HEK293 (cell line): Measurements from ENCODE around the gene S100A13.

Experiments used
- CTCF ChIA-PET: fragments of 350-600 bp; formaldehyde crosslinking; extraction: SDS; loops from one replicate; lab custom pipeline; 2021; ENCODE audit warnings: antibody characterized with exemption; lab: Yijun Ruan, JAX
- POLR2A ChIA-PET: fragments of 300-600 bp; formaldehyde crosslinking; extraction: SDS; loops from one replicate; lab custom pipeline; 2020; ENCODE audit warnings: antibody characterized with exemption, inconsistent platforms; lab: Yijun Ruan, JAX
- H3K27ac ChIP-seq: fragments of 200-500 bp; sonication (Bioruptor generic); 2 replicates; pipeline ENCODE4 v1.5.1; 2014; ENCODE audit warnings: low read depth, low read length, control low read depth, inconsistent platforms; ENCODE audit errors: extremely low read depth
- H3K36me3 ChIP-seq, 2 experiments: fragments of 200-500 bp in 1 of 2; sonication (Bioruptor generic) in 1 of 2; 1 replicate in 1 of 2; 2 replicates in 1 of 2; pipeline ENCODE4 v1.5.1; 2014 to 2017; ENCODE audit warnings: inconsistent platforms in 2 of 2, low read length in 2 of 2; ENCODE audit not compliant: control insufficient read depth in 2 of 2, insufficient read depth in 1 of 2
- H3K4me1 ChIP-seq: fragments of 200-500 bp; sonication (Bioruptor generic); 2 replicates; pipeline ENCODE4 v1.5.1; 2014; ENCODE audit warnings: mild to moderate bottlenecking, low read length, inconsistent platforms; ENCODE audit not compliant: control insufficient read depth, insufficient read depth
- H3K4me3 ChIP-seq: 2 replicates; pipeline ENCODE4 v1.5.1; 2011; ENCODE audit warnings: low read depth, mild to moderate bottlenecking, control low read depth, low read length, moderate library complexity
- H3K9me3 ChIP-seq: fragments of 200-500 bp; sonication (Bioruptor generic); 2 replicates; pipeline ENCODE4 v1.5.1; 2014; ENCODE audit warnings: low read depth, low read length, inconsistent platforms; ENCODE audit not compliant: control insufficient read depth, insufficient read depth
- KLF1 ChIP-seq: fragments of 450-650 bp; formaldehyde crosslinking; IDR thresholded peaks from 2 replicates; pipeline ENCODE4 v1.5.1; 2016; ENCODE audit warnings: missing biosample characterization, missing genetic modification characterization
- PBX3 ChIP-seq: sonication (generic); formaldehyde crosslinking; IDR thresholded peaks from 2 replicates; pipeline ENCODE4 v1.8.1; 2022; ENCODE audit warnings: mild to moderate bottlenecking, moderate library complexity, missing genetic modification reagents
- PRDM10 ChIP-seq: fragments of 450-650 bp; formaldehyde crosslinking; IDR thresholded peaks from 2 replicates; pipeline ENCODE4 v1.5.1; 2016; ENCODE audit warnings: missing biosample characterization, missing genetic modification characterization
- ZBTB6 ChIP-seq: fragments of 450-650 bp; formaldehyde crosslinking; IDR thresholded peaks from 2 replicates; pipeline ENCODE4 v1.5.1; 2017; ENCODE audit warnings: missing biosample characterization, missing genetic modification characterization
- ZFHX2 ChIP-seq: fragments of 450-650 bp; formaldehyde crosslinking; conservative IDR thresholded peaks from 2 replicates; pipeline ENCODE4 v1.5.1; 2016; ENCODE audit warnings: missing biosample characterization, missing genetic modification characterization
- ZNF148 ChIP-seq: fragments of 450-650 bp; formaldehyde crosslinking; IDR thresholded peaks from 2 replicates; pipeline ENCODE4 v1.5.0; 2017; ENCODE audit warnings: missing biosample characterization, missing genetic modification characterization, borderline replicate concordance
- ZNF223 ChIP-seq: fragments of 450-650 bp; formaldehyde crosslinking; IDR thresholded peaks from 2 replicates; pipeline ENCODE4 v1.5.1; 2016; ENCODE audit warnings: missing biosample characterization, missing genetic modification characterization
- ZNF311 ChIP-seq: fragments of 450-650 bp; formaldehyde crosslinking; IDR thresholded peaks from 2 replicates; pipeline ENCODE4 v1.5.1; 2017; ENCODE audit warnings: missing biosample characterization, missing genetic modification characterization, borderline replicate concordance
- ZNF398 ChIP-seq: fragments of 450-650 bp; formaldehyde crosslinking; IDR thresholded peaks from 2 replicates; pipeline ENCODE4 v1.5.1; 2017; ENCODE audit warnings: missing biosample characterization, missing genetic modification characterization
- ZNF596 ChIP-seq: fragments of 450-650 bp; IDR thresholded peaks from 2 replicates; pipeline ENCODE4 v1.5.0; 2018; ENCODE audit warnings: missing biosample characterization, mild to moderate bottlenecking, missing genetic modification characterization, moderate library complexity

S100A13 gene

GRCh38 chr1:153631047-153632022 lies 4.0 kb upstream of the S100A13 start (continued):
- TF ChIP-seq KLF1 (tag by site-specific recombination) (peak; percentile 46; the same call in 1 of the 2 replicates), ZNF398 (tag by site-specific recombination) (0 out of 2 replicates have a peak, but pooled peaks have one; percentile 20), PBX3 (CRISPR knock-in tag) (no peak), ZNF148 (tag by site-specific recombination) (no peak), PRDM10 (tag by site-specific recombination) (no peak)

- H3K27ac ChIP-seq, result no peak overlapping the region
- CTCF ChIA-PET, result interaction anchor here (1.3 to 7.4 kb wide), 2 partner anchors 58 to 120 kb away, joined by 4 to 54 read pairs; no protein-coding TSS in a partner anchor
- H3K4me1 ChIP-seq, result 0 out of 2 replicates have a peak, but pooled peaks cover 3% of the 10 kb centered on the region
- TF ChIP-seq ZFHX2 (peak; percentile 58; the same call in 1 of the 2 replicates), ZNF596 (no peak)
- TF ChIP-seq, all 188 proteins: peak for 1
- H3K9me3 ChIP-seq, result no peaks in the 10 kb centered on the region
- no peak overlapping the region for H3K4me3 ChIP-seq
- peaks cover 0 to 7% of the 10 kb centered on the region in 2 experiments; a peak in 2 of 3 replicates for H3K36me3 ChIP-seq
- POLR2A ChIA-PET, result interaction anchor here (0.9 to 1.5 kb wide), 3 partner anchors 16 to 64 kb away, joined by 3 to 6 read pairs (median 3); no protein-coding TSS in a partner anchor
These were observed 3.1 kb upstream of the S100A13 start for GRCh38 chr1:153630384-153630783.

DNA sequence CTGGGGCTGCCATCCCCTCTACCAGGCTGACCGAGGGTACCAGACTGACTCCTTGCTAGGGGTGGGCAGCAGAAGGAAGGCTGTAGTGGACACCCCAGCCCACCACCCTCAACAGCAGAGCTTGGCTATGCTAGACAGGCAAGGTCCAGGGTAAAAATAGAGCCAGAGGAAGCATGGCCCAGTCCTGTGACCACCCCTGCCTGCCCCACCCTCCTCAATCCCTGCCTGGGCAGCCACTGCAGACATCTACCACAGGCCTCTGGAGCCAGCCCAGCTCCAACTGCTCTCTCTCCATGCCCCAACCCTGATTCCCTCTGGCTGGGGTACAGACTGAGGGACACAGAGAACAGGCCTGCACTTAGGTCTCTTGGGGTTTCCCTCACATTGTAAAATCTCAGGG lies 2.7 kb upstream of the S100A13 start:
- POLR2A ChIA-PET, result interaction anchor here (0.9 to 1.5 kb wide), 3 partner anchors 16 to 63 kb away, joined by 3 to 6 read pairs (median 3); no protein-coding TSS in a partner anchor
- H3K27ac ChIP-seq, result no peak overlapping the region

More for the DNA sequence above, 2.7 kb upstream of the S100A13 start:
- no peaks in the 10 kb centered on the region for H3K9me3 ChIP-seq
- no peak overlapping the region for H3K4me3 ChIP-seq
- peaks cover 0 to 10% of the 10 kb centered on the region in 2 experiments; a peak in 2 of 3 replicates for H3K36me3 ChIP-seq
- CTCF ChIA-PET, result interaction anchor here (0.6 to 7.4 kb wide), 3 partner anchors 43 to 119 kb away, joined by 3 to 54 read pairs (median 4); no protein-coding TSS in a partner anchor
- TF ChIP-seq ZNF223 (tag by site-specific recombination), result 0 out of 2 replicates have a peak, but pooled peaks have one; percentile 19
- TF ChIP-seq ZBTB6 (tag by site-specific recombination), result no peak
- TF ChIP-seq ZNF311 (tag by site-specific recombination), result no peak
- 0 out of 2 replicates have a peak, but pooled peaks cover 3% of the 10 kb centered on the region for H3K4me1 ChIP-seq
